Panc1 (cell line): Measurements from ENCODE around the gene HNRNPK.

Experiments used
- CTCF ChIP-seq: fragments of 450-650 bp; IDR thresholded peaks from 2 replicates; pipeline ENCODE4 v1.5.1; 2017; ENCODE audit warnings: mild to moderate bottlenecking
- POLR2AphosphoS5 ChIP-seq: IDR thresholded peaks from 2 replicates; pipeline ENCODE4 v1.6.1; 2012; ENCODE audit warnings: mild to moderate bottlenecking, low read depth, low read length, moderate library complexity
- REST ChIP-seq, 2 experiments: IDR thresholded peaks; 2 replicates each; pipeline ENCODE4 v1.6.1; 2011 to 2012; ENCODE audit warnings: low read depth in 2 of 2, control low read depth in 1 of 2, low read length in 1 of 2, mild to moderate bottlenecking in 1 of 2, moderate library complexity in 1 of 2; ENCODE audit not compliant: insufficient read depth in 1 of 2
- SIN3A ChIP-seq: IDR thresholded peaks from 2 replicates; pipeline ENCODE4 v1.6.1; 2012; ENCODE audit warnings: low read depth, mild to moderate bottlenecking, low read length, moderate library complexity, borderline replicate concordance; ENCODE audit not compliant: insufficient read depth
- TCF7L2 ChIP-seq: IDR thresholded peaks from 2 replicates; pipeline ENCODE4 v1.6.1; 2011; ENCODE audit warnings: mild to moderate bottlenecking, low read depth, low read length, inconsistent platforms

- TF ChIP-seq SIN3A (no peak), CTCF (no peak), POLR2AphosphoS5 (no peak), TCF7L2 (peak; percentile 78), REST (IDR thresholded peaks at IDR 0.05; ENCODE audit: insufficient read depth in 1 of 2, low read depth in 2 of 2, low read length in 1 of 2) (no peak)
These were observed 813 bp downstream of the HNRNPK start for GRCh38 chr9:83978992-83979811.
